ENCODE measurements around the gene EPYC.

DNA sequence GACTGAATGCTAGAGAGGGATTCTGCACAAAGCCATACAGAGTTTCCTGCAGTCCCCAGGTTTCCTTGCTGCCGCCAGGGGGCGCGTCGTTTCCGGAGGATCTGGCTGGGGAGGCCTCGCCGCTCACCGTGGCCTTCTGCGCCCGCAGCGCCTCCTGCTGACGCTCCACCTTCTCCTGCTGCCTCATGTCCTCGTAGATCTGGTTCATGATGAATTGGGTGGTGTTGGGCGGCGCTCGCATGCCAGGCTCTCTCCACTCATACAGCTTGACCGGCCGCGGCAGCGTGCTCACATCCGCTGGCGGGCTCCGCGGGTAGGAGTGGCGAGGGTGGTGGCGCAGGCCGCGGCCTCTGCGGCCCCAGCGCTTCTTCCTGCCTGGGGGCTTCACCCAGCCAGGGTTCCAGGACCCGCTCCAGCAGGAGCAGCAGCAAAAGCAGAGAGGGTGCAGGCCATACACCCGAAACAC lies 50.8 kb downstream of the EPYC start:
- TF ChIP-seq CTCF (IDR thresholded peaks at IDR 0.05) (no peak), EP300 (IDR thresholded peaks at IDR 0.05) (no peak)
